Stimulated activated effector memory CD8-positive, alpha-beta T cell treated with anti-CD3 and anti-CD28 coated beads, Interleukin-12 subunit alpha, Interleukin-12 subunit beta, amount 100 ng/mL, for 72 hours (primary cell): ENCODE data around the gene PDIA2.
"Not testable (repeated sequence)": the region's sequence is repeated elsewhere in the genome, so short reads cannot be mapped to it uniquely, and the experiment has no call there.

ENCODE experiments used
- ATAC-seq: fragments of 150-1000 bp; cut with Tn5 transposase; 2 replicates; pipeline ENCODE4 v1.10.0; 2021
- DNase-seq, 2 donors: peaks; one replicate each; pipeline ENCODE4 v3.0.0; 2021 to 2022; ENCODE audit warnings: low spot score in 2 of 2
- H3K27ac Mint-ChIP-seq: one replicate; pipeline ENCODE4 v1.8.0; 2022; ENCODE audit warnings: mild to moderate bottlenecking, mixed read lengths
- H3K36me3 Mint-ChIP-seq: one replicate; pipeline ENCODE4 v1.8.0; 2022; ENCODE audit warnings: mild to moderate bottlenecking, mixed read lengths
- H3K4me1 Mint-ChIP-seq: one replicate; pipeline ENCODE4 v1.8.0; 2022; ENCODE audit warnings: mixed read lengths
- H3K4me3 Mint-ChIP-seq: one replicate; pipeline ENCODE4 v1.8.0; 2022; ENCODE audit warnings: mild to moderate bottlenecking, mixed read lengths
- H3K9me3 Mint-ChIP-seq: one replicate; pipeline ENCODE4 v1.8.0; 2022; ENCODE audit warnings: mixed read lengths

Gene PDIA2

DNA sequence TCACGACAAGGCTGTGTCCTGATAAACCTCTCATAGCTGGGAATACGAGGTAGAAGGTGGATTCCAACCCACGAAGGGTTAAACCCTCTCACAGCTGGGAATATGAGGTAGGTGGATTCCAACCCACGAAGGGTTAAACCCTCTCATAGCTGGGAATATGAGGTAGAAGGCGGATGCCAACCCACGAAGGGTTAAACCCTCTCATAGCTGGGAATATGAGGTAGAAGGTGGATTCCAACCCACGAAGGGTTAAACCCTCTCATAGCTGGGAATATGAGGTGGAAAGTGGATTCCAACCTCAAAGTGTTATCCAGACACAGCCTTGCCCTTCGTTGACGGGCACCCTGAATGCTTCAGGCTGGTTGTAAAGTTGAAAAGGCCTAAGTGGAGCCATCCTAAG is 38.6 kb downstream of the PDIA2 start:
- H3K4me3 Mint-ChIP-seq = no peak overlapping the region
- H3K4me1 Mint-ChIP-seq = peaks cover 76% of the 10 kb centered on the region
- H3K9me3 Mint-ChIP-seq = no peaks in the 10 kb centered on the region
- ATAC-seq = no peak
- H3K36me3 Mint-ChIP-seq = no peaks in the 10 kb centered on the region
- no peak for DNase-seq
- no peak overlapping the region for H3K27ac Mint-ChIP-seq

GRCh38 chr16:322476-323143 is 39.6 kb downstream of the PDIA2 start:
- DNase-seq (no peak), ATAC-seq (no peak)
- Mint-ChIP-seq H3K9me3 (no peaks in the 10 kb centered on the region), H3K4me3 (no peak overlapping the region), H3K4me1 (peaks cover 76% of the 10 kb centered on the region), H3K27ac (no peak overlapping the region), H3K36me3 (peaks cover 10% of the 10 kb centered on the region)

- Mint-ChIP-seq H3K4me3 (peak overlapping the region; percentile 64), H3K36me3 (peaks cover 10% of the 10 kb centered on the region), H3K4me1 (peaks cover 64% of the 10 kb centered on the region), H3K27ac (no peak overlapping the region), H3K9me3 (no peaks in the 10 kb centered on the region)
- DNase-seq (no peak), ATAC-seq (no peak)
These were observed 41.2 kb downstream of the PDIA2 start for GRCh38 chr16:324201-324450.

GRCh38 chr16:324451-325334 is 41.7 kb downstream of the PDIA2 start:
- peak overlapping the region; percentile 64 for H3K4me3 Mint-ChIP-seq
- H3K9me3 Mint-ChIP-seq = no peaks in the 10 kb centered on the region
- no peak overlapping the region for H3K27ac Mint-ChIP-seq
- peaks cover 59% of the 10 kb centered on the region for H3K4me1 Mint-ChIP-seq
- no peak for DNase-seq
- peak; percentile 35 for ATAC-seq
- H3K36me3 Mint-ChIP-seq = peaks cover 11% of the 10 kb centered on the region

DNA sequence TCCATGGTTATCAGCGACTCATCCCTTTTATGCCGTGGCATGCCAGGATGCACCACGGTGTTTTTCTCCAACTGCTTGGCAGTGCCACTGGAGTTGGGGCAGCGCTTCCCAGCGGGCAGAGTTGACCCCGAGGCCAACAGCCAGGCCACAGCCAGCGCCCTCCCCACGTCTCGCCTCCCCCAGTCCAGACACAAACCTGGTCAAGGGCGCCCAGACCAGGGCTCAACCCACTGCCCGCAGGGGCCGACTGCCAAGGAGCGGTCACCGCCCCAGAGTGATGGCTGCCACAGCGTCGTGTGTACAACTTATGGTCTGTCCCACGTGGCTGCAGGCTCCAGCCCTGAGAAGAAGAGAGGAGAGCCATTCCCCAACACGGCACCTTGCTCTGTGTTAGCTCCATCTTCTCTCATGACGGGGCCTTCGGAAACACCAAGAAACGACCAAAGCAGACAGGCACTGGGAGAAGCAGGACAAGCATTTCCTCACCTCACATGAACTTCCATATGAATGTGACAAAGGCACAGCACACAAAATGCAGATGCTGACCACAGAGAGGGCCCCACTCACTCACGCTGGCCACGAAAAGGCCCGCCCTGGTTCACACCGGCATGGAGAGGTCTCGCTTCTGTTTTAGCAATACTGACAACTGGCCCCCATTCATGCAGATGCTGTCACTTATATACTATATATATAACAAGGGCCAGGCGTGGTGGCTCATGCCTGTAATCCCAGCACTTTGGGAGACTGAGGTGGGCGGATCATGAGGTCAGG is 42.6 kb downstream of the PDIA2 start:
- H3K4me1 Mint-ChIP-seq = peaks cover 59% of the 10 kb centered on the region
- no peak overlapping the region for H3K27ac Mint-ChIP-seq
- no peaks in the 10 kb centered on the region for H3K9me3 Mint-ChIP-seq
- H3K36me3 Mint-ChIP-seq = peaks cover 18% of the 10 kb centered on the region
- peak overlapping the region; percentile 64 for H3K4me3 Mint-ChIP-seq
- DNase-seq = no peak
- ATAC-seq = no peak

- no peak overlapping the region for H3K4me3 Mint-ChIP-seq
- H3K9me3 Mint-ChIP-seq = no peaks in the 10 kb centered on the region
- peaks cover 57% of the 10 kb centered on the region for H3K4me1 Mint-ChIP-seq
- DNase-seq (no peak), ATAC-seq (no peak)
- peaks cover 18% of the 10 kb centered on the region for H3K36me3 Mint-ChIP-seq
- H3K27ac Mint-ChIP-seq = no peak overlapping the region
These were observed 47.8 kb downstream of the PDIA2 start for GRCh38 chr16:330741-331140.

- not testable (repeated sequence) for H3K27ac Mint-ChIP-seq, H3K4me3 Mint-ChIP-seq, ATAC-seq, DNase-seq, H3K9me3 Mint-ChIP-seq
- peaks cover 18% of the 10 kb centered on the region for H3K36me3 Mint-ChIP-seq
- H3K4me1 Mint-ChIP-seq = peaks cover 60% of the 10 kb centered on the region
These were observed 48.3 kb downstream of the PDIA2 start for GRCh38 chr16:331181-331814.

GRCh38 chr16:333406-334094 is 50.6 kb downstream of the PDIA2 start:
- Mint-ChIP-seq H3K36me3 (peaks cover 8% of the 10 kb centered on the region), H3K4me3 (no peak overlapping the region), H3K4me1 (peaks cover 56% of the 10 kb centered on the region), H3K9me3 (no peaks in the 10 kb centered on the region), H3K27ac (no peak overlapping the region)
- ATAC-seq = no peak
- no peak for DNase-seq

DNA sequence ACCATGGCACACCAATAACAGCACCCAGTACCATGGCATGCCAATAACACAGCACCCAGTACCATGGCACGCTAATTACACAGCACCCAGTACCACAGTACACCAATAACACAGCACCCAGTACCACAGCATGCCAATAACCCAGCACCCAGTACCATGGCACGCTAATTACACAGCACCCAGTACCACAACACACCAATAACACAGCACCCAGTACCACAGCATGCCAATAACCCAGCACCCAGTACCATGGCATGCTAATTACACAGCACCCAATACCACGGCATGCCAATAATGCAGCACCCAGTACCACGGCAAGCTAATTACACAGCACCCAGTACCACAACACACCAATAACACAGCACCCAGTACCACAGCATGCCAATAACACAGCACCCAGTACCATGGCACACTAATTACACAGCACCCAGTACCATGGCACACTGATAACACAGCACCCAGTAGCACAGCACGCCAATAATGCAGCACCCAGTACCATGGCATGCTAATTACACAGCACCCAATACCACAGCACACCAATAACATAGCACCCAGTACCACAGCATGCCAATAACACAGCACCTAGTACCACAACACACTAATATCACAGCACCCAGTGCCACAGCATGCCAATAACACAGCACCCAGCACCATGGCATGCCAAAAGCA is 51.3 kb downstream of the PDIA2 start:
- H3K4me1 Mint-ChIP-seq = peaks cover 61% of the 10 kb centered on the region
- H3K27ac Mint-ChIP-seq, H3K9me3 Mint-ChIP-seq, DNase-seq, ATAC-seq, H3K4me3 Mint-ChIP-seq, H3K36me3 Mint-ChIP-seq: not testable (repeated sequence)

GRCh38 chr16:334861-335632 is 52.1 kb downstream of the PDIA2 start:
- H3K9me3 Mint-ChIP-seq, ATAC-seq, H3K36me3 Mint-ChIP-seq, H3K4me3 Mint-ChIP-seq, DNase-seq: not testable (repeated sequence)
- peaks cover 66% of the 10 kb centered on the region for H3K4me1 Mint-ChIP-seq
- H3K27ac Mint-ChIP-seq = peak overlapping the region; percentile 68

- H3K27ac Mint-ChIP-seq = no peak overlapping the region
These were observed 53.3 kb downstream of the PDIA2 start for GRCh38 chr16:336269-336668.

More at GRCh38 chr16:336269-336668, 53.3 kb downstream of the PDIA2 start:
- ATAC-seq = no peak
- Mint-ChIP-seq H3K4me3 (no peak overlapping the region), H3K9me3 (no peaks in the 10 kb centered on the region), H3K36me3 (no peaks in the 10 kb centered on the region), H3K4me1 (peaks cover 63% of the 10 kb centered on the region)
- DNase-seq = no peak
